ENCODE measurements around the gene TRERF1. TPM values are rescaled to one million over a fixed set of nuclear protein-coding genes. Genes with fewer than 3 reads are reported as not detected.

TRERF1 gene
- total RNA-seq, 1 experiment from 2014 or later, result 2.0 TPM

GRCh38 chr6:42302411-42302810, 149.3 kb downstream of the TRERF1 start:
- in situ Hi-C loops (cut with HindIII; ENCODE audit: low pct_unique_long_range_greater_than_20kb, low sequenced_read_pairs), result no loop called here
- no peak for DNase-seq (ENCODE audit: low read depth)

GRCh38 chr6:42301986-42302385, 149.7 kb downstream of the TRERF1 start:
- DNase-seq (ENCODE audit: low read depth), result no peak
- in situ Hi-C loops (cut with HindIII; ENCODE audit: low pct_unique_long_range_greater_than_20kb, low sequenced_read_pairs), result no loop called here

GRCh38 chr6:42300701-42301100, 151.0 kb downstream of the TRERF1 start:
- in situ Hi-C loops (cut with HindIII; ENCODE audit: low pct_unique_long_range_greater_than_20kb, low sequenced_read_pairs), result no loop called here
- DNase-seq (ENCODE audit: low read depth), result peak; percentile 20

- in situ Hi-C loops (cut with HindIII; ENCODE audit: low pct_unique_long_range_greater_than_20kb, low sequenced_read_pairs), result no loop called here
- no peak for DNase-seq (ENCODE audit: low read depth)
Observed at GRCh38 chr6:42300185-42300584, 151.5 kb downstream of the TRERF1 start.

GRCh38 chr6:42297661-42298060, 154.1 kb downstream of the TRERF1 start:
- DNase-seq (ENCODE audit: low read depth), result no peak
- in situ Hi-C loops (cut with HindIII; ENCODE audit: low pct_unique_long_range_greater_than_20kb, low sequenced_read_pairs), result no loop called here

GRCh38 chr6:42296614-42297013, 155.1 kb downstream of the TRERF1 start:
- no peak for DNase-seq (ENCODE audit: low read depth)
- in situ Hi-C loops (cut with HindIII; ENCODE audit: low pct_unique_long_range_greater_than_20kb, low sequenced_read_pairs), result no loop called here

GRCh38 chr6:42295677-42296076, 156.0 kb downstream of the TRERF1 start:
- no peak for DNase-seq (ENCODE audit: low read depth)
- in situ Hi-C loops (cut with HindIII; ENCODE audit: low pct_unique_long_range_greater_than_20kb, low sequenced_read_pairs), result no loop called here

- in situ Hi-C loops (cut with HindIII; ENCODE audit: low pct_unique_long_range_greater_than_20kb, low sequenced_read_pairs), result no loop called here
- no peak for DNase-seq (ENCODE audit: low read depth)
Observed at GRCh38 chr6:42295181-42295580, 156.5 kb downstream of the TRERF1 start.

GRCh38 chr6:42294759-42295158, 157.0 kb downstream of the TRERF1 start:
- peak; percentile 74 for DNase-seq (ENCODE audit: low read depth)

GRCh38 chr6:42293386-42293977, 158.2 kb downstream of the TRERF1 start:
- in situ Hi-C loops (cut with HindIII; ENCODE audit: low pct_unique_long_range_greater_than_20kb, low sequenced_read_pairs), result no loop called here
- no peak for DNase-seq (ENCODE audit: low read depth)

More at GRCh38 chr6:42294759-42295158, 157.0 kb downstream of the TRERF1 start:
- in situ Hi-C loops (cut with HindIII; ENCODE audit: low pct_unique_long_range_greater_than_20kb, low sequenced_read_pairs), result no loop called here

- DNase-seq (ENCODE audit: low read depth), result peak; percentile 86
- in situ Hi-C loops (cut with HindIII; ENCODE audit: low pct_unique_long_range_greater_than_20kb, low sequenced_read_pairs), result no loop called here
Observed at GRCh38 chr6:42292004-42292740, 159.6 kb downstream of the TRERF1 start.

GRCh38 chr6:42287756-42288155, 164.0 kb downstream of the TRERF1 start:
- in situ Hi-C loops (cut with HindIII; ENCODE audit: low pct_unique_long_range_greater_than_20kb, low sequenced_read_pairs), result no loop called here
- no peak for DNase-seq (ENCODE audit: low read depth)

GRCh38 chr6:42281570-42281969, 170.2 kb downstream of the TRERF1 start:
- in situ Hi-C loops (cut with HindIII; ENCODE audit: low pct_unique_long_range_greater_than_20kb, low sequenced_read_pairs), result no loop called here
- DNase-seq (ENCODE audit: low read depth), result no peak

- in situ Hi-C loops (cut with HindIII; ENCODE audit: low pct_unique_long_range_greater_than_20kb, low sequenced_read_pairs), result no loop called here
- no peak for DNase-seq (ENCODE audit: low read depth)
Observed at GRCh38 chr6:42280966-42281533, 170.7 kb downstream of the TRERF1 start.

- DNase-seq (ENCODE audit: low read depth), result no peak
- in situ Hi-C loops (cut with HindIII; ENCODE audit: low pct_unique_long_range_greater_than_20kb, low sequenced_read_pairs), result no loop called here
Observed at GRCh38 chr6:42279966-42280629, 171.6 kb downstream of the TRERF1 start.

- in situ Hi-C loops (cut with HindIII; ENCODE audit: low pct_unique_long_range_greater_than_20kb, low sequenced_read_pairs), result no loop called here
- DNase-seq (ENCODE audit: low read depth), result peak; percentile 55
Observed at GRCh38 chr6:42279144-42279781, 172.5 kb downstream of the TRERF1 start.

- DNase-seq (ENCODE audit: low read depth), result no peak
- in situ Hi-C loops (cut with HindIII; ENCODE audit: low pct_unique_long_range_greater_than_20kb, low sequenced_read_pairs), result no loop called here
Observed at GRCh38 chr6:42278131-42278853, 173.4 kb downstream of the TRERF1 start.

Measured in Caki2 (cell line).